HEK293T (cell line): Measurements from ENCODE around the gene FSIP1.

Experiments used
- ARNT ChIP-seq: fragments of 450-650 bp; IDR thresholded peaks from 2 replicates; pipeline ENCODE4 v1.6.1; 2017; ENCODE audit warnings: mild to moderate bottlenecking
- BHLHE40 ChIP-seq: fragments of 450-650 bp; IDR thresholded peaks from 2 replicates; pipeline ENCODE4 v1.6.1; 2016; ENCODE audit warnings: mild to moderate bottlenecking, moderate library complexity, borderline replicate concordance
- ELF4 ChIP-seq: fragments of 450-650 bp; IDR thresholded peaks from 2 replicates; pipeline ENCODE4 v1.6.1; 2017; ENCODE audit warnings: antibody characterized with exemption
- FOXA1 ChIP-seq: fragments of 450-650 bp; IDR thresholded peaks from 2 replicates; pipeline ENCODE4 v1.6.1; 2016; ENCODE audit warnings: mild to moderate bottlenecking
- FOXM1 ChIP-seq: fragments of 450-650 bp; IDR thresholded peaks from 2 replicates; pipeline ENCODE4 v1.6.1; 2017; ENCODE audit warnings: mild to moderate bottlenecking, borderline replicate concordance
- HDGF ChIP-seq: fragments of 450-650 bp; IDR thresholded peaks from 2 replicates; pipeline ENCODE4 v1.6.1; 2017; ENCODE audit warnings: antibody characterized with exemption, borderline replicate concordance
- LEF1 ChIP-seq: fragments of 450-650 bp; IDR thresholded peaks from 2 replicates; pipeline ENCODE4 v1.6.1; 2017; ENCODE audit warnings: mild to moderate bottlenecking, borderline replicate concordance
- NFRKB ChIP-seq: fragments of 450-650 bp; IDR thresholded peaks from 2 replicates; pipeline ENCODE4 v1.6.1; 2016; ENCODE audit warnings: mild to moderate bottlenecking, moderate library complexity
- SP1 ChIP-seq: fragments of 450-650 bp; IDR thresholded peaks from 2 replicates; pipeline ENCODE4 v1.6.1; 2017
- SUZ12 ChIP-seq: fragments of 450-650 bp; IDR thresholded peaks from 2 replicates; pipeline ENCODE4 v1.6.1; 2016; ENCODE audit warnings: mild to moderate bottlenecking
- TARDBP ChIP-seq: fragments of 450-650 bp; IDR thresholded peaks from 2 replicates; pipeline ENCODE4 v1.6.1; 2016
- ZNF384 ChIP-seq: fragments of 450-650 bp; IDR thresholded peaks from 2 replicates; pipeline ENCODE4 v1.6.1; 2016

DNA sequence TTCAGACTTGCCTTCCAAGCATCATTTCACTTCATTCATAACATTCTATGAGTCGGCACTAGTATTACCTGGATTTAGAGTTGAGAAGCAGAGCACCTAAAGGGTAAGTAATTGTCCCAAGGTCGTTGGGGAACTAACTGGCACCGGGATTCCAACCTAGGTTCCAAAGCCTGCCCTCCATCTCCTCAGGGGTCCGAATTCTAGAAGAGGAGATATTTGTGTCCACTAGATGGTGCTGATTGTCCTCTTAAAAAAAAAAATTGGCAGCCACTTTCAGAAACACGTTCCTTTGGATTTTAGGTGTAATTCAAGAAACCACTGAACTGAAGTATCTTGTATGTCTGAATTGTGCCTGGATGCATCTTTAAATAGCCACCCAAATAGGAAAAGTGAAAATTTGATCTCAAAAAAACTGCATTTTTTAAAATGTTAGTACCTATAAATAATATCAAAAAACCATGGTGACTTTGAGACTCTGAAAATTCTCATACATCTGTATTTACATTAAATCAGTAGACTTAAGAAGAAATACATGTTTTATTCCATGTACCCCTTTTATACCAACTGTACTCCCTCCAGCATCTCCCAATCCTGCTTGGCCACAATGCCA, 3.9 kb upstream of the FSIP1 start:
- TF ChIP-seq ELF4 (no peak), SUZ12 (no peak), ARNT (no peak), SP1 (no peak), FOXM1 (no peak), HDGF (no peak), BHLHE40 (no peak), NFRKB (no peak), ZNF384 (no peak), FOXA1 (no peak), LEF1 (no peak), TARDBP (no peak)
